ENCODE results near the gene TUT7. TPM values are rescaled to one million over a fixed set of nuclear protein-coding genes. Genes with fewer than 3 reads are reported as not detected.

TUT7 gene
- total and polyA plus RNA-seq, 10 of the 15 experiments (the other 5 are each of a cell fraction or from before 2014, with no cell fraction given), result 10.0 to 49.8 (median 30.4) TPM

- peak; percentile 78 for TF ChIP-seq MXI1 (IDR thresholded peaks at IDR 0.05; ENCODE audit: low read depth, low read length)
- TF ChIP-seq RUNX3 (IDR thresholded peaks at IDR 0.05; ENCODE audit: low read length), result no peak
- TF ChIP-seq HDAC6 (IDR thresholded peaks at IDR 0.05; ENCODE audit: unreplicated experiment), result no peak
- no peak for TF ChIP-seq CHD4 (IDR thresholded peaks at IDR 0.05)
- TF ChIP-seq YBX1 (IDR thresholded peaks at IDR 0.05), result no peak
- no peak for TF ChIP-seq CEBPZ (IDR thresholded peaks at IDR 0.05; ENCODE audit: low read depth, low read length)
- TF ChIP-seq ZNF24 (IDR thresholded peaks at IDR 0.05), result no peak
- TF ChIP-seq E4F1 (IDR thresholded peaks at IDR 0.05; ENCODE audit: borderline replicate concordance, partially characterized antibody), result no peak
- no peak for TF ChIP-seq POLR2AphosphoS2 (IDR thresholded peaks at IDR 0.05; ENCODE audit: low read depth, low read length)
- peak; percentile 14 for TF ChIP-seq CUX1 (IDR thresholded peaks at IDR 0.05; ENCODE audit: insufficient replicate concordance, low read depth, low read length)
- no peak for TF ChIP-seq ZSCAN29 (IDR thresholded peaks at IDR 0.05)
- TF ChIP-seq NFIC (IDR thresholded peaks at IDR 0.05; ENCODE audit: low read depth, low read length), result no peak
- no peak for TF ChIP-seq IRF3 (IDR thresholded peaks at IDR 0.05)
- TF ChIP-seq STAT1 (conservative IDR thresholded peaks at IDR 0.05), result no peak
- no peak for TF ChIP-seq EED (IDR thresholded peaks at IDR 0.05; ENCODE audit: low read depth)
- TF ChIP-seq MAX (IDR thresholded peaks at IDR 0.05; ENCODE audit: low read depth, low read length), result no peak
- peak; percentile 79 for TF ChIP-seq NR2F1 (conservative IDR thresholded peaks at IDR 0.05)
- no peak; the same call in 1 of the 2 replicates for TF ChIP-seq ELK1 (IDR thresholded peaks at IDR 0.05; ENCODE audit: low read depth, low read length)
These were observed 72.6 kb downstream of the TUT7 start (continued) for GRCh38 chr9:86281593-86282076.
